SKM-1 (cell line): Measurements from ENCODE around the gene RAB8A.
"Not testable (repeated sequence)": the region's sequence is repeated elsewhere in the genome, so short reads cannot be mapped to it uniquely, and the experiment has no call there.

Experiments
- DNase-seq: peaks from one replicate; lab custom pipeline; 2025; ENCODE audit not compliant: unreplicated experiment; lab: John Stamatoyannopoulos, UW

RAB8A gene

DNA sequence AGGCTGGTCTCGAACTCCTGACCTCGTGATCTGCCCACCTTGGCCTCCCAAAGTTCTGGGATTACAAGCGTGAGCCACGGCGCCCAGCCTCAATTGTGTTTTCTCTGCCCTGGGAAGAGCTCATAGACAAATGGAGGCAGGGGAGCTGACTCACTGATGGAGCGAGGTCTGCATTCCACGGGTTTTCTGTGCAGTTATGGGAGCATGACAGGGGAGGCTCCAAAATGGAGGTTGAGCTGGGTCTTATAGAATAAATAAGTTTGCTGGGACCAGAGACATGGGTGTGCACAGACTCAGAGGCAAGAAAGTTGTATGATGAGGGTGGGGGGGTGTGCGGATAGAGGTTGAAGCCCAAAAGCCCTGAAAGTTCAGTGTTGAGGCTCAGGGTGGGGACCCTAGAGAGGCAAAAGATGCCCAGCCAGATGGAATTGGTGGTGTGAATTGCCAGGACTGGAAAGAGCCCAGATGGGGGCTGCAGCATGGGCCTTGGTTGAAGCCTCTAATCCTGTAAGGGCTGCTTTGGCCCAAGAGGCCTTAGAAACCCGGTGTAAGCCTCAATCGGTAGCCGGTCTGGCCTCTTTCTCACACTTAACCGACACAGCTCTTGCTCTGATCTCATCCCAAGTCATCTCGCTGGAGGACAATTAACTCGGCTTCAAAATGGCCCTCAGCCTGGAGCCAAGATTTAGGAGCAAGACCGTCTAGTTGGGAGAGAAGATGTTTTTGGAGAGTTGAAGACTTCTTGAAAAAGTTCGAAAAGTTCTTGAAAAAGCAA, 33.5 kb upstream of the RAB8A start:
- no peak for DNase-seq

GRCh38 chr19:16078759-16079707, 32.7 kb upstream of the RAB8A start:
- peak; percentile 74 for DNase-seq

GRCh38 chr19:16084067-16084685, 27.5 kb upstream of the RAB8A start:
- DNase-seq: no peak

DNA sequence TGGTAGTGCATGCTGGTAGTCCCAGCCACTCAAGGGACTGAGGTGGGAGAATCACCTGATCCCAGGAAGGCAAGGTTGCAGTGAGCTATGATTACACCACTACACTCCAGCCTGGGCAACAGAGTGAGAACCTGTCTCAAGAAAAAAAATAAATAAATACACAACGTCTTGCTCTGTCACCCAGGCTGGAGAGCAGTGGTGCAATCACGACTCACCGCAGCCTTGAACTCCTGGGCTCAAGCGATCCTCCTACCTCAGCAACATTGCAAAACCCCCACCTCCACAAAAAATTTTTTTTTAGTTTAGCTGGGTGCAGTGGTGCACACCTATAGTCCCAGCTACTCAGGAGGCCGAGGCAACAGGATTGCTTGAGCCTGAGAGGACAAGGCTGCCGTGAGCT, 26.6 kb upstream of the RAB8A start:
- peak; percentile 25 for DNase-seq

DNA sequence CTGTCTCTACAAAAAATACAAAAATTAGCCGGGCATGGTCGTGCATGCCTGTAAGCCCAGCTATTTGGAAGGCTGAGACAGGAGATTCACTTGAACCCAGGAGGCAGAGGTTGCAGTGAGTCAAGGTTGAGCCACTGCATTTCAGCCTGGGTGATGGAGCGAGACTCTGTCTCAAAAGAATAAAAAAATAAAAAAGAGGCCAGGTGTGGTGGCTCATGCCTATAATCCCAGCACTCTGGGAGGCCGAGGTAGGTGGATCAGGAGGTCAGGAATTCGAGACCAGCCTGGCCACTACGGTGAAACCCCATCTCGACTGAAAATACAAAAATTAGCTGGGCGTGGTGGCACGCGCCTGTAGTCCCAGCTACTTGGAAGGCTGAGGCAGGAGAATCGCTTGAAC, 24.3 kb upstream of the RAB8A start:
- not testable (repeated sequence) for DNase-seq

- no peak for DNase-seq
Measured at GRCh38 chr19:16087940-16088339, 23.7 kb upstream of the RAB8A start.

DNA sequence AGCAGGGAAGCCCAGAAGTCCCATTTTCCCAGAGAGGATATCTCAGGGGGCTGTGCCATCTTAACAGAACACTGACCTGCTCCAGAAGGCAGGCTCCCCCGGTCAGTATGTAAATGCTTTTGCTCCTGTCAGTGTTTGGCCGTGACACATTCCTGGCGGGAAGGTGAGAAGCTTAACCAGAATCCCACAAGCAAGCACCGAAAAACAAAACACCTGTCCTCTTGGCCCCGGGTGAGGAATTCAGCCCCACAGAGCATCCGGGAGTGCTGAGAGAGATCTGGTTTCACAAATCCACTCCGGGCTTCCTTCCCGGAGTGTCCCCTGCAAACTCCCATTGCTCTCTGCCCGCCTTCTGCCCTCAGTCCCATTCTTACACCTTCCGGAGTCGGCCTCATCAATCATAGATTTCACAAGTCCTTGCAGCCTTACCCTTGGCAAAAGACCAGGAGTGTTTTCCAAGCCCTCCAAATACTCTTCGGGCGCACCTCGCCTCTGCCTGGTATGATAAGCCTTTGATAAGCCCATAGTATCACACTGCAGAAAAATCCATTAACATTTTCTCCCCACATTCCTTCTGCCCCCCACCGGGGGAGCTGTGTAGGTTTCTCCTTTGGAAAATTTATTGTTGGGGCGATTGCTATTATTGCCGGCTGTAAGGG, 23.2 kb upstream of the RAB8A start:
- DNase-seq: no peak

DNA sequence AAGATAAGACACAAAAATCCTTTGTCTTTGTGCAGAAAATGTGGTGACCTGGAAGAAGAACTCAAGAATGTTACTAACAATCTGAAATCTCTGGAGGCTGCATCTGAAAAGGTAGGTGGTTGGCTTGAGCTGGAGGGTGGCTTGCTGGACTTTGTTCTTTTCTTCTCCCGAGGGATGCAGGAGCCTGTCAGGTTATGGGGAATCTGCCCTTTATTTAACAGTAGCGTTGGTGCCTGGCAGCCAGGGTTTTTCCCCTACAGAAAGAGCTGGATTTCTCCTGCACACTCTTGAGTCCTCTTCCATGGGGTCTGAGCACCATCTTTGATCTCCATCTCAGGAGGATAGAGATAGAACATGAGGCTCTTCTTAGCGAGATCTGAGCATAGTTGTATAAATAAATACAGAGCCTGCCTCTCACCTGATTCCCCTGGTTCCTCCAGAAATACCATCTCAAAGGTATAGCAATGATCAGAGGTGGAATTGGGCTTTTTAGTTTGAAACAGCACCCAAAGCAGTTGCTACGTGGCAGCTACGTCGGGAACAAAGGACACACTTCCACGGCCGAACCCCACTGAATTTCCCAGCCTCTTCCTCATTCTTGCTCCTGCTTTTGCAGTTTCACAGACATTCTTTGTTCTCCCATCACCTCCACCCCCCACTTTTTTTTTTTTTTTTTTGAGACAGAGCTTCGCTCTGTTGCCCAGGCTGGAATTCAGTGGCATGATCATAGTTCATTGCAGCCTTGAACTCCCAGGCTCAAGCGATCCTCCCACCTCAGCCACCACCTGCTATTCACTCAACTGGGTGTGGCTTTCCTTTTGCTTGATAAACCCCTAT, 22.5 kb upstream of the RAB8A start:
- DNase-seq: no peak

DNA sequence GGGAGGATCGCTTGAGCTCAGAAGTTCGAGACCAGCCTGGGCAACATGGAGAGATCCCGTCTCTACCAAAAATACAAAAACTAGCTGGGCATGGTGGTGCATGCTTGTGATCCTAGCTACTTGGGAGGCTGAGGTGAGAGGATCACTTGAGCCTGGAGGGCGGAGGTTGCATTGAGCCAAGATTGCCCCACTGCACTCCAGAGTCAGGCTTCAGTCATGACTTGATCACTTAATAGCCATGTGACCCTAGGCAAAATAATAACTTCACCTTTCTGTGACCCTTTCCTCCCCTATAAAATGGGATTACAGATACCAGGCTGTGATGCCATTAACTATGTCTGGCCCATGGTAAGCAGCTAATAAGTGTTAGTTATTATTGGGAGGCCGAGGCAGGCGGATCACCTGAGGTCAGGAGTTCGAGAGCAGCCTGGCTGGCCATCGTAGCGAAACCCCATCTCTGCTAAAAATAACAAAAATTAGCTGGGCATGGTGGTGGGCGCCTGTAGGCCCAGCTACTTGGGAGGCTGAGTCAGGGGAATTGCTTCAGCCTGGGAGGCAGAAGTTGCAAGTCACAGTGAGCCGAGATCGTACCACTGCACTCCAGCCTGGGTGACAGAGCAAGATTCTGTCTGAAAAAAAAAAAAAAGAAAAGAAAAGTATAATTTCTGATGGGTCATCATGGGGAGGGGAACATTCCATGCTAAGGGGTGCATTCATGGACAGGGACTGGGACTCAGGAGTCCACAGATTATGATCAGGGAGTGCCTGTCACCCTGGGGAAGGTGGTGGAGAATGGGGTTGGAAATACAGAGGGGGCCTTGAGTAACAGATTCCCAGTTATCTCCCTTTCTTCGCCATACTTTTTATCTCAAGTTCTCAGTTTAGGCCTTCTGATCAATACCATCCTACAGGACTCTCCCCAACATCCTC, 19.9 kb upstream of the RAB8A start:
- DNase-seq: no peak

DNA sequence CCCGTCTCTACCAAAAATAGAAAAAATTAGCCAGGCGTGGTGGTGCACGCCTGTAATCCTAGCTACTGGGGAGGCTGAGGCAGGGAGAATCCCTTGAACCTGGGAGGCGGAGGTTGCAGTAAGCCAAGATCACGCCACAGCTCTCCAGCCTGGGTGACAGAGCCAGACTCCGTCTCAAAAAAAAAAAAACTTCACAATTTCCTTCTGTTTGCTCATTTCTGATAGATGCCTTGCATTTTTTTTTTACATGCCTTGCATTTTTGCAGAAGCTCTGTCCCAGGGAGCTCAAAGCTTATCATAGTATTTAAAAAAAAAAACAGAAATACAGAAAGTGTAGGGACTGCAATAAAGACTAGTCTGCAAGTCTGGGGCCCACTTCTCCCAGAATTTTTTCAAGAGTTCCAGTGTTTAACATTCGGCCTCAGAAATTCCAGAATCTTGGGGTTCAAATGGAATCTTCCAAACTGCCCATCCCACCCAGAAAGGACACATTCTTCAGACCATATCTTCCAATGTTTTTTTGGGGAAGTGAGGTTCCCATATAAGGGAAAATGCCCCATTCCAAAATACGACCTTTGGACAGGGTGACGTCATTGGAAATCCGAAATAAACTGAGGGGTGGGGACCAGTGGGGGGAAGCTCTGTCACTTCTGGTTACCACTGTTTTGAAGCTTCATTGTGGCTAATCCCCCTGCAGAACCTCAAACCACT, 17.2 kb upstream of the RAB8A start:
- DNase-seq: no peak

GRCh38 chr19:16095071-16095571, 16.6 kb upstream of the RAB8A start:
- DNase-seq: no peak

GRCh38 chr19:16096280-16096855, 15.3 kb upstream of the RAB8A start:
- no peak for DNase-seq

DNA sequence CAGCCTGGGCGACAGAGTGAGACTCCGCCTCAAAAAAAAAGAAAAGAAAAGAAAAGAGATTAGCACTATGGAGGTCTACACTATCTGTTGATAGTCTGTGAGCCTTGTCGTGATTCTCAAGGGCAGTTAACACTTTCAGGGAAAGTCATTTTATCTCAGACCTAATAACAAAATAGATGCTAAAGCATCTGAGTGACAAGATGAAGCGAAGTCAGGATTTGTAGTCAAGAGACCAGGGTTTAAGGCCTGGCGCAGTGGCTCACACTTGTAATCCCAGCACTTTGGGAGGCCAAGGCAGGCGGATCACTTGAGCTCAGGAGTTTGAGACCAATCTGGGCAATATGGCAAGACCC, 13.3 kb upstream of the RAB8A start:
- no peak for DNase-seq

GRCh38 chr19:16098821-16099220, 12.9 kb upstream of the RAB8A start:
- no peak for DNase-seq

DNA sequence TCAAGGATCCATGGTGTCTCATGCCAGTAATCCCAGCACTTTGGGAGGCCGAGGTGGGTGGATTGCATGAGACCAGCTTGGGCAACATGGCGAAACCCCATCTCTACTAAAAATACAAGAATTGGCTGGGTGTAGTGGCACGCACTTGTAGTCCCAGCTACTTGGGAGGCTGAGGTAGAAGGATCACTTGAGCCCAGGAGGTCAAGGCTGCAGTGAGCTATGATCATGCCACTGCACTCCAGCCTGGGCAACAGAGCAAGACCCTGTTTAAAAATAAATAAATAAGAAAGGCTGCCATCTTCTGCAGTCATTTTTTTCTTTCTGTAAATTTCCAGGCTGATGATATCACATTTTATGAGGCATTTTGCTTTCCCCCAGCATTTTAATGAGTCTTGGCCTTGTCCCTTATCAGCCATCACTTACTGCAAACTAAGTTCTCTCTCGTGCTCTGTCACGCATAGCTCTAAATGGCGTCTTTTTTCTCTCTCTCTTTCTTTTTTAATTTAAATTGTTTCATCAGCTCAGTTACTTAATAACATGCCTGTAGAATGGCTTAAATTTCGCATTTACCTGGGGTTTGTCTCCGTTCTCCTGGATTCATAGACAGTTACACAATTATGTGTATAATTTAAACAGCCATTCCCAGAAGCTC, 12.2 kb upstream of the RAB8A start:
- DNase-seq: not testable (repeated sequence)

- no peak for DNase-seq
Measured at GRCh38 chr19:16100524-16100923, 11.2 kb upstream of the RAB8A start.

DNA sequence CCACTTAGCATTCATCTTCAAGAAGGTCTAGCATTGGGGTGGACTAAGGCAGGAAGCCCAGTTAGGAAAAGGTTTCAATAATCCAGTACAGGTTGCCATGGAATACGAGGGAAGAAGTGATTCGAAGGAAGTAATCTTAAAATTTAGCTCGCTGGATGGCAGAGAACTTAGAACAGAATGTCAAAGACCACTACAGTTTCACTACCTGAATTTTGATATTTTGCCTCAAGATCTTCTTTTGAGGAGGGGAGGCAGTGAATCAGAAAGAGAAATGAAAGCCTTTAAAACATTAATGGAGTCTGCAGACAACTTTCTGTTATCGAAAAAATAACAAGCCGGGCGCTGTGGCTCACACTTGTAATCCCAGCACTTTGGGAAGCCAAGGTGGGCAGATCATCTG, 7.0 kb upstream of the RAB8A start:
- no peak for DNase-seq

GRCh38 chr19:16106121-16106520, 5.6 kb upstream of the RAB8A start:
- DNase-seq: no peak
